Smooth muscle cell (in vitro differentiated cells): ENCODE results near the gene GRIA4. TPM values are rescaled to one million over a fixed set of nuclear protein-coding genes. Genes with fewer than 3 reads are reported as not detected.

ENCODE experiments used
- DNase-seq: peaks from one replicate; lab custom pipeline; 2025; ENCODE audit not compliant: unreplicated experiment; lab: John Stamatoyannopoulos, UW
- H2AFZ ChIP-seq: fragments of 200-600 bp; sonication (generic); 2 replicates; pipeline ENCODE4 v1.6.0; 2016; ENCODE audit warnings: antibody characterized with exemption, low read depth, mild to moderate bottlenecking
- H3F3A ChIP-seq: fragments of 200-600 bp; sonication (generic); 2 replicates; pipeline ENCODE4 v1.6.0; 2017; ENCODE audit warnings: antibody characterized with exemption, low read depth
- H3K27ac ChIP-seq: fragments of 200-600 bp; sonication (generic); 2 replicates; pipeline ENCODE4 v1.5.1; 2016; ENCODE audit warnings: low read depth, mild to moderate bottlenecking
- H3K27me3 ChIP-seq: fragments of 200-600 bp; sonication (generic); 2 replicates; pipeline ENCODE4 v1.6.1; 2016; ENCODE audit warnings: low read depth, mild to moderate bottlenecking
- H3K36me3 ChIP-seq: fragments of 200-600 bp; sonication (generic); 2 replicates; pipeline ENCODE4 v1.5.1; 2016; ENCODE audit warnings: low read depth
- H3K4me1 ChIP-seq: fragments of 200-600 bp; sonication (generic); 2 replicates; pipeline ENCODE4 v1.5.1; 2016; ENCODE audit warnings: low read depth
- H3K4me2 ChIP-seq: fragments of 200-600 bp; sonication (generic); 2 replicates; pipeline ENCODE4 v1.6.0; 2016; ENCODE audit warnings: mild to moderate bottlenecking
- H3K4me3 ChIP-seq: fragments of 200-600 bp; sonication (generic); 2 replicates; pipeline ENCODE4 v1.5.1; 2016; ENCODE audit warnings: mild to moderate bottlenecking
- H3K79me2 ChIP-seq: fragments of 200-600 bp; sonication (generic); 2 replicates; pipeline ENCODE4 v1.6.0; 2016; ENCODE audit warnings: low read depth, mild to moderate bottlenecking
- H3K9ac ChIP-seq: fragments of 200-600 bp; sonication (generic); 2 replicates; pipeline ENCODE4 v1.6.0; 2016; ENCODE audit warnings: low read depth
- H3K9me3 ChIP-seq: fragments of 200-600 bp; sonication (generic); replicated peaks from 2 replicates; pipeline ENCODE4 v1.5.1; 2016; ENCODE audit warnings: low read depth
- H4K20me1 ChIP-seq: fragments of 200-600 bp; sonication (generic); 2 replicates; pipeline ENCODE4 v1.6.0; 2016; ENCODE audit warnings: low read depth
- CTCF ChIP-seq: fragments of 200-600 bp; sonication (generic); IDR thresholded peaks from 2 replicates; pipeline ENCODE4 v1.5.1; 2017; ENCODE audit warnings: borderline replicate concordance, mild to moderate bottlenecking, antibody characterized with exemption; ENCODE audit not compliant: insufficient read depth, poor library complexity, severe bottlenecking
- WGBS: methylation state at CpG from one replicate; pipeline ENCODE4 v1.1.7; 2016; ENCODE audit warnings: low lambda C conversion rate; 5-methylcytosine and 5-hydroxymethylcytosine counted together
- polyA plus RNA-seq: library from polyadenylated mRNA; unstranded; fragments of >200 nt; fragmentation: Nextera tagmentation; extraction: Ambion mirVana; gene quantifications from 2 replicates; pipeline ENCODE4 v1.2.1, GENCODE V29; 2016
- total RNA-seq: library from RNA; depleted of rRNA; stranded (reverse); fragments of >200 nt; gene quantifications from 2 replicates; pipeline ENCODE4 v1.2.3, GENCODE V29; 2014

The GRIA4 gene
- total and polyA plus RNA-seq, 2 experiments from 2014 or later: 3.1 TPM; not detected in 1

DNA sequence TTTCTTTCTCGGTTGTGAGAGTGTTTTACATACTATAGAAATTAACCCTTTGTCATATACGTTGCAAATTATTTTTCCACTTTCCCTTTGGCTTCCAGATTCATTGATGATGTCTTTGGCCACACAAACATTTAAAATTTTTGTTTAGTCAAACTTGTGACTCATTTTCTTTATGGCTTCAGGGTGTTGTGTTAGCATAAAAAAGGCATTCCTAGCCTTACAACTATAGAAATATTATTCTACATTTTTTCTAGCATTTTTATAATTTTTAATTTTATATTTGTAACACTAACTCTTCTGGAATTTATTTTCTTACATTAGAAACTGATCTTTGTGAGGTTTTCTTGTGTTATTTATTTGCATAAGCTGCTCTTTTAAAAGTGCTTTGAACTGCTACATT, 12.1 kb downstream of the GRIA4 start:
- Histone ChIP-seq H3K79me2 (no peaks in the 10 kb centered on the region), H4K20me1 (no peaks in the 10 kb centered on the region), H2AFZ (no peak overlapping the region), H3F3A (no peaks in the 10 kb centered on the region), H3K27me3 (no peaks in the 10 kb centered on the region), H3K4me3 (no peak overlapping the region), H3K27ac (no peak overlapping the region), H3K4me1 (no peaks in the 10 kb centered on the region), H3K9me3 (no peaks in the 10 kb centered on the region), H3K36me3 (no peaks in the 10 kb centered on the region), H3K4me2 (no peak overlapping the region), H3K9ac (no peak overlapping the region)
- TF ChIP-seq CTCF: no peak
- WGBS: 57% methylated on average over 2 of the region's 2 CpGs
- no peak for DNase-seq

DNA sequence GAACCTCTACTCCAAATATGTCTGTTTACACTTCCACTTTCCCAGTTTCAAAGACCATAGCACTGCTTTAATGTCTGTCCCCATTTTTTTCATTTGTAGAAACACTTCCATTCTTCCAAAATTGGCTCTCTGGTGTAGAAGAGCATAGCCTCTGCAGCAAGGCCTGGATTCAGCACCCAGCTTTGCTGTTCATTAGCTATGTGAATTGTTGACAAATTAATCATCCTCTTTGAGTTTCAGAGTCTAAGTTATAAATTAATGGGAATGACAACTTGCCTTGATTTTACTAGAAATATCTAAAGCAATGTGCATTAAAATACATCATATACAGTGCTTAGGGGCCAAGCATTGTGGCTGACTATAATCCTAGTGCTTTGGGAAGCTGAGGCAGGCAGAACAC, 22.4 kb downstream of the GRIA4 start:
- TF ChIP-seq CTCF: no peak
- no peak for DNase-seq
- no peak overlapping the region for H3K9ac ChIP-seq

DNA sequence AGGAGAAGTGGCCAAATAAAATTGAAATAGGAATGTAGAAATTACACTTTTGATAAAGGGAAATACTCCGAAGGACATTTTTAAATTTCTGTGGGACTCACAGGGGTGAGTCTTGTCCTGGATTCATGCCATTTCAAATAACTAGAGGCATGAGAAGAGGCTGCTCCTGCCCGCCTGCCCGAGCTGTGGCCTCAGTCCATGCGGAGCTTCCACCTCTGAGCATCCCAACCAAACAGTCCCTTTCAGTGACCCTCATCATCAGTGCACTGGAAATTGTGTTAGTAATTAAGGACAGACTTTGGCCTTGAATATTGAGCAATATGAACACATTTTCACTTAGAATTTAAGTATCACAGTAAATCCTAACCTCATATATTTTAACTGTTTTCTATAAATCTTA, 25.6 kb downstream of the GRIA4 start:
- WGBS: 89% methylated on average over 4 of the region's 4 CpGs
- H3K79me2 ChIP-seq: no peaks in the 10 kb centered on the region
- no peaks in the 10 kb centered on the region for H3K36me3 ChIP-seq
- H3F3A ChIP-seq: no peaks in the 10 kb centered on the region
- no peak for DNase-seq
- no peak overlapping the region for H3K4me3 ChIP-seq
- no peaks in the 10 kb centered on the region for H3K27me3 ChIP-seq
- TF ChIP-seq CTCF: no peak
- no peak overlapping the region for H2AFZ ChIP-seq
- H3K4me2 ChIP-seq: no peak overlapping the region
- H3K4me1 ChIP-seq: no peaks in the 10 kb centered on the region
- no peak overlapping the region for H3K27ac ChIP-seq
- H3K9me3 ChIP-seq: no peaks in the 10 kb centered on the region
- H4K20me1 ChIP-seq: no peaks in the 10 kb centered on the region
- no peak overlapping the region for H3K9ac ChIP-seq

More for the DNA sequence above, 22.4 kb downstream of the GRIA4 start:
- Histone ChIP-seq H3K4me3 (no peak overlapping the region), H3K9me3 (no peaks in the 10 kb centered on the region), H3K27ac (no peak overlapping the region), H3K27me3 (no peaks in the 10 kb centered on the region), H2AFZ (no peak overlapping the region), H3F3A (no peaks in the 10 kb centered on the region), H3K4me2 (no peak overlapping the region), H4K20me1 (no peaks in the 10 kb centered on the region), H3K79me2 (no peaks in the 10 kb centered on the region), H3K36me3 (no peaks in the 10 kb centered on the region), H3K4me1 (no peaks in the 10 kb centered on the region)

DNA sequence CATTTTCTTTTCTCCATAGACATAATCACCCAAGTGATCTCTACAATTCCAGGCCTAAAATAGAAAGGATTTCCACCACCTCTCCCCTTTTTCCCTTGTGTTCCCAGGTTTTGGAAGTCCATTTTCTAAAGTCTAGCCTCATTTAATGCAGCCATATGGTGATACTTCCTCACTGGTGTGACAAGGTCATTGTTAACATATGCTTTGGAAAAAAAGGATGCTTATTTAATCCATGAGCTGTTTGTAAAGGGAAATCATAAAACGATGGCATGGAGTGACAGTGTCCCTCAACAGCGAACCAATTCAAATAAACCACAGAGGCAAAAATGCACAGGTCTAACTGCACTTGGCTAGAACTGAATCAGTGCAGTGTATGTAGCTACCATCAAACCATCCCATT, 26.6 kb downstream of the GRIA4 start:
- H3K4me2 ChIP-seq: no peak overlapping the region
- 41% methylated on average over 2 of the region's 2 CpGs for WGBS
- no peak overlapping the region for H3K9ac ChIP-seq
- no peaks in the 10 kb centered on the region for H3F3A ChIP-seq
- no peak overlapping the region for H2AFZ ChIP-seq
- H3K79me2 ChIP-seq: no peaks in the 10 kb centered on the region
- no peaks in the 10 kb centered on the region for H3K36me3 ChIP-seq
- no peak overlapping the region for H3K27ac ChIP-seq
- no peaks in the 10 kb centered on the region for H3K4me1 ChIP-seq
- no peak for DNase-seq
- no peak for TF ChIP-seq CTCF
- no peaks in the 10 kb centered on the region for H3K9me3 ChIP-seq
- H3K27me3 ChIP-seq: no peaks in the 10 kb centered on the region
- H3K4me3 ChIP-seq: no peak overlapping the region
- no peaks in the 10 kb centered on the region for H4K20me1 ChIP-seq
